ENCODE measurements around the gene GNB4. TPM values are rescaled to one million over a fixed set of nuclear protein-coding genes. Genes with fewer than 3 reads are reported as not detected.
A peak's percentile ranks its signal among the peaks of the same experiment; 100 is the strongest.

The GNB4 gene
- total RNA-seq, 1 experiment from 2014 or later = not detected

- DNase-seq (ENCODE audit: low spot score) = no peak
These were observed 14.8 kb downstream of the GNB4 start for GRCh38 chr3:179436517-179436916.

GRCh38 chr3:179432451-179432850 lies 18.8 kb downstream of the GNB4 start:
- no peak for DNase-seq (ENCODE audit: low spot score)

GRCh38 chr3:179432021-179432420 lies 19.2 kb downstream of the GNB4 start:
- DNase-seq (ENCODE audit: low spot score) = no peak

GRCh38 chr3:179430277-179430870 lies 20.9 kb downstream of the GNB4 start:
- no peak for DNase-seq (ENCODE audit: low spot score)

GRCh38 chr3:179428876-179429548 lies 22.3 kb downstream of the GNB4 start:
- DNase-seq (ENCODE audit: low spot score) = no peak

GRCh38 chr3:179425075-179425474 lies 26.2 kb downstream of the GNB4 start:
- no peak for DNase-seq (ENCODE audit: low spot score)

GRCh38 chr3:179421500-179421899 lies 29.8 kb downstream of the GNB4 start:
- DNase-seq (ENCODE audit: low spot score) = peak; percentile 44

GRCh38 chr3:179418610-179419009 lies 32.7 kb downstream of the GNB4 start:
- no peak for DNase-seq (ENCODE audit: low spot score)

GRCh38 chr3:179416681-179417080 lies 34.6 kb downstream of the GNB4 start:
- no peak for DNase-seq (ENCODE audit: low spot score)

GRCh38 chr3:179415377-179415776 lies 35.9 kb downstream of the GNB4 start:
- DNase-seq (ENCODE audit: low spot score) = no peak

GRCh38 chr3:179414804-179415203 lies 36.5 kb downstream of the GNB4 start:
- no peak for DNase-seq (ENCODE audit: low spot score)

- DNase-seq (ENCODE audit: low spot score) = no peak
These were observed 40.3 kb downstream of the GNB4 start for GRCh38 chr3:179410999-179411398.

GRCh38 chr3:179410331-179410730 lies 40.9 kb downstream of the GNB4 start:
- DNase-seq (ENCODE audit: low spot score) = no peak

GRCh38 chr3:179404307-179404706 lies 47.0 kb downstream of the GNB4 start:
- DNase-seq (ENCODE audit: low spot score) = no peak

- DNase-seq (ENCODE audit: low spot score) = no peak
These were observed 48.3 kb downstream of the GNB4 start for GRCh38 chr3:179402963-179403362.

- DNase-seq (ENCODE audit: low spot score) = no peak
These were observed 49.7 kb downstream of the GNB4 start for GRCh38 chr3:179401561-179401960.

GRCh38 chr3:179398574-179399231 lies 52.6 kb downstream of the GNB4 start:
- no peak for DNase-seq (ENCODE audit: low spot score)

- DNase-seq (ENCODE audit: low spot score) = no peak
These were observed 59.4 kb downstream of the GNB4 start for GRCh38 chr3:179391906-179392305.

GRCh38 chr3:179376474-179376873 lies 74.8 kb downstream of the GNB4 start:
- no peak for DNase-seq (ENCODE audit: low spot score)

- DNase-seq (ENCODE audit: low spot score) = no peak
These were observed 75.9 kb downstream of the GNB4 start for GRCh38 chr3:179375091-179375999.

GRCh38 chr3:179373938-179374337 lies 77.3 kb downstream of the GNB4 start:
- DNase-seq (ENCODE audit: low spot score) = no peak

GRCh38 chr3:179369621-179370020 lies 81.6 kb downstream of the GNB4 start:
- DNase-seq (ENCODE audit: low spot score) = no peak
